Liver (tissue), 9 donors: ENCODE data around the gene SLC25A12. TPM values are rescaled to one million over a fixed set of nuclear protein-coding genes. Genes with fewer than 3 reads are reported as not detected.
"Not testable (repeated sequence)": the region's sequence is repeated elsewhere in the genome, so short reads cannot be mapped to it uniquely, and the experiment has no call there.

ENCODE experiments used
- DNase-seq: peaks from one replicate; pipeline ENCODE4 v3.0.0-alpha.2; 2017; ENCODE audit warnings: low spot score
- H3K27ac ChIP-seq, 2 donors: one replicate each; pipeline ENCODE4 v1.7.0; 2013; ENCODE audit warnings: inconsistent platforms in 2 of 2, low read length in 2 of 2, control low read depth in 1 of 2, low read depth in 1 of 2, mild to moderate bottlenecking in 1 of 2
- H3K27me3 ChIP-seq, 4 donors: one replicate each; pipeline versions ENCODE4 v1.6.1 to v1.7.0; 2013; ENCODE audit warnings: low read length in 3 of 4, inconsistent platforms in 1 of 4, mild to moderate bottlenecking in 1 of 4, moderate library complexity in 1 of 4; ENCODE audit not compliant: control insufficient read depth in 4 of 4, insufficient read depth in 4 of 4
- H3K36me3 ChIP-seq, 4 donors: one replicate each; pipeline versions ENCODE4 v1.6.1 to v1.7.0; 2013; ENCODE audit warnings: low read length in 3 of 4, mild to moderate bottlenecking in 3 of 4, low read depth in 1 of 4, moderate library complexity in 1 of 4; ENCODE audit not compliant: control insufficient read depth in 4 of 4, insufficient read depth in 3 of 4
- H3K4me1 ChIP-seq, 4 donors: one replicate each; pipeline versions ENCODE4 v1.6.1 to v1.7.0; 2013; ENCODE audit warnings: low read length in 3 of 4, mild to moderate bottlenecking in 3 of 4, moderate library complexity in 1 of 4; ENCODE audit not compliant: control insufficient read depth in 4 of 4, insufficient read depth in 4 of 4
- H3K4me3 ChIP-seq, 3 donors: one replicate each; pipeline versions ENCODE4 v1.6.1 to v1.7.0; 2013; ENCODE audit warnings: low read length in 3 of 3, control low read depth in 1 of 3, low read depth in 1 of 3, mild to moderate bottlenecking in 1 of 3
- H3K9ac ChIP-seq, 2 donors: one replicate each; pipeline ENCODE4 v1.7.0; 2013; ENCODE audit warnings: low read length in 2 of 2, mild to moderate bottlenecking in 2 of 2, moderate library complexity in 2 of 2, control low read depth in 1 of 2, low read depth in 1 of 2
- H3K9me3 ChIP-seq, 4 donors: one replicate each; pipeline versions ENCODE4 v1.6.1 to v1.7.0; 2013; ENCODE audit warnings: low read length in 3 of 4; ENCODE audit not compliant: control insufficient read depth in 4 of 4
- ATF3 ChIP-seq: IDR thresholded peaks from 2 replicates; pipeline ENCODE4 v1.6.1; 2016; ENCODE audit warnings: antibody characterized with exemption
- CTCF ChIP-seq: fragments of 150-350 bp; IDR thresholded peaks from 2 replicates; pipeline ENCODE4 v1.5.1; 2017; ENCODE audit warnings: improper control_type of control experiment, low read depth, low read length; ENCODE audit not compliant: missing input control
- EGR1 ChIP-seq, 2 donors: IDR thresholded peaks; 2 replicates each; pipeline ENCODE4 v1.6.1; 2016 to 2018; ENCODE audit warnings: antibody characterized with exemption in 2 of 2, low read depth in 2 of 2
- FOXA1 ChIP-seq: IDR thresholded peaks from 2 replicates; pipeline ENCODE4 v1.6.1; 2016; ENCODE audit warnings: antibody characterized with exemption
- FOXA2 ChIP-seq: IDR thresholded peaks from 2 replicates; pipeline ENCODE4 v1.6.1; 2016; ENCODE audit warnings: antibody characterized with exemption
- GABPA ChIP-seq, 2 donors: IDR thresholded peaks in 1 of 2; conservative IDR thresholded peaks in 1 of 2; 2 replicates each; pipeline ENCODE4 v1.6.1; 2016; ENCODE audit warnings: antibody characterized with exemption in 2 of 2, mild to moderate bottlenecking in 1 of 2, moderate library complexity in 1 of 2
- HNF4A ChIP-seq, 2 donors: conservative IDR thresholded peaks; 2 replicates each; pipeline ENCODE4 v1.6.1; 2016; ENCODE audit warnings: antibody characterized with exemption in 2 of 2, mild to moderate bottlenecking in 2 of 2
- HNF4G ChIP-seq: IDR thresholded peaks from 2 replicates; pipeline ENCODE4 v1.6.1; 2016; ENCODE audit warnings: antibody characterized with exemption
- JUND ChIP-seq, 2 donors: IDR thresholded peaks; 2 replicates each; pipeline ENCODE4 v1.6.1; 2016; ENCODE audit warnings: antibody characterized with exemption in 2 of 2
- NR2F2 ChIP-seq: IDR thresholded peaks from 2 replicates; pipeline ENCODE4 v1.6.1; 2016; ENCODE audit warnings: antibody characterized with exemption
- RAD21 ChIP-seq, 2 donors: IDR thresholded peaks; 2 replicates each; pipeline ENCODE4 v1.6.1; 2016; ENCODE audit warnings: antibody characterized with exemption in 2 of 2, mild to moderate bottlenecking in 2 of 2
- RXRA ChIP-seq, 2 donors: IDR thresholded peaks; 2 replicates each; pipeline ENCODE4 v1.6.1; 2017 to 2018; ENCODE audit warnings: antibody characterized with exemption in 2 of 2, mild to moderate bottlenecking in 1 of 2
- TAF1 ChIP-seq: conservative IDR thresholded peaks from 2 replicates; pipeline ENCODE4 v1.6.1; 2016; ENCODE audit warnings: antibody characterized with exemption, mild to moderate bottlenecking
- YY1 ChIP-seq: IDR thresholded peaks from 2 replicates; pipeline ENCODE4 v1.6.1; 2016; ENCODE audit warnings: antibody characterized with exemption, mild to moderate bottlenecking
- WGBS: extraction: QIAGEN DNeasy Blood & Tissue Kit; methylation state at CpG from one replicate; pipeline ENCODE4 v1.1.7; 2013; 5-methylcytosine and 5-hydroxymethylcytosine counted together
- polyA plus RNA-seq, 2 donors: library from polyadenylated mRNA; stranded (reverse) in 1 of 2; unstranded in 1 of 2; fragments of 200-250 nt in 1 of 2; fragments of >200 nt in 1 of 2; fragmentation: Nextera tagmentation in 1 of 2; extraction: Ambion mirVana in 1 of 2; gene quantifications; one replicate each; pipeline versions ENCODE4 v1.2.1 to v1.2.3, GENCODE V29; 2013 to 2015
- total RNA-seq, 2 donors: library from RNA; depleted of rRNA; stranded (reverse); fragments of >200 nt; gene quantifications; one replicate each; pipeline ENCODE4 v1.2.3, GENCODE V29; 2014
- TF ChIP-seq, protein P1 (sequence below): IDR thresholded peaks from 2 replicates; pipeline ENCODE4 v1.6.1; 2016; ENCODE audit warnings: antibody characterized with exemption
- TF ChIP-seq, protein P2 (sequence below): IDR thresholded peaks from 2 replicates; pipeline ENCODE4 v1.6.1; 2016; ENCODE audit warnings: antibody characterized with exemption, mild to moderate bottlenecking
- donor health status: healthy.
- donor health status: healthy.
- donor health status: healthy.
- donor health status: healthy.
- donor health status: healthy.

The SLC25A12 gene
- total and polyA plus RNA-seq, 4 donors: 0.46 to 4.4 (median 2.1) TPM

GRCh38 chr2:171908235-171908634 lies 14.2 kb upstream of the SLC25A12 start (continued):
- TF ChIP-seq FOXA1 (no peak), JUND (IDR thresholded peaks at IDR 0.05) (no peak), HNF4G (no peak), ATF3 (no peak), RAD21 (IDR thresholded peaks at IDR 0.05) (no peak), TAF1 (no peak), HNF4A (conservative IDR thresholded peaks at IDR 0.05) (no peak)

DNA sequence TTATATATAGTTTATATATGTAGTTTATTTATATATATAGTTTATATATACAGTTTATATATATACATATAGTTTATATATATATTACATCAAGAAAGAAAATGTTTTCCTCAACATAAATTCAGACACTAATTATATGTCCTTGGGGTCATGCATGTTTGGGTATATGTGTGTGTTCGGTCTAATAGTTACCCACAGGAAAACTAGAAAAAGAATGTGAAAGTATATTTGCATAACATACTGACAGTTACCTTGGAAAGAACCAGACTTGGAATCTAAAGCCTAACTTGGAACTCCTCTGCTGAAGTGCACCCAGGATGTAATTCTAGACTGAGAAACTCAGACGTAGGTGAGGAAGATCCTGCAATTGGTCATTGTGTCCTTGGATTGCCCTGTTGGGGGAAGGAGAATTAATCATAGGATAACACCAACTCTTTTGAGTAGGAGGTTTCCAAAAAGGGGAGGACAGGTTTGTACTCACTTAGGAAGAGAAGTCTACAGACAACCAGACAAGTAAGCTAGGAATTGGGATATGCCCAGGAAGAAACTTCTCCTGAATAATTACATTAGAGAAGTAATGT lies 8.9 kb upstream of the SLC25A12 start:
- TF ChIP-seq EGR1 (IDR thresholded peaks at IDR 0.05; ENCODE audit: low read depth in 2 of 2) (no peak), JUND (IDR thresholded peaks at IDR 0.05) (no peak), RXRA (IDR thresholded peaks at IDR 0.05) (no peak), NR2F2 (no peak), TAF1 (no peak), CTCF (no peak), RAD21 (IDR thresholded peaks at IDR 0.05) (no peak), FOXA2 (no peak), HNF4G (no peak), YY1 (no peak), HNF4A (conservative IDR thresholded peaks at IDR 0.05) (no peak), FOXA1 (no peak), GABPA (IDR thresholded peaks at IDR 0.05 in 1 of 2, conservative IDR thresholded peaks at IDR 0.05 in 1 of 2) (no peak), ATF3 (no peak)
- TF ChIP-seq, protein P1, sequence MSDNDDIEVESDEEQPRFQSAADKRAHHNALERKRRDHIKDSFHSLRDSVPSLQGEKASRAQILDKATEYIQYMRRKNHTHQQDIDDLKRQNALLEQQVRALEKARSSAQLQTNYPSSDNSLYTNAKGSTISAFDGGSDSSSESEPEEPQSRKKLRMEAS: no peak
- TF ChIP-seq, protein P2, sequence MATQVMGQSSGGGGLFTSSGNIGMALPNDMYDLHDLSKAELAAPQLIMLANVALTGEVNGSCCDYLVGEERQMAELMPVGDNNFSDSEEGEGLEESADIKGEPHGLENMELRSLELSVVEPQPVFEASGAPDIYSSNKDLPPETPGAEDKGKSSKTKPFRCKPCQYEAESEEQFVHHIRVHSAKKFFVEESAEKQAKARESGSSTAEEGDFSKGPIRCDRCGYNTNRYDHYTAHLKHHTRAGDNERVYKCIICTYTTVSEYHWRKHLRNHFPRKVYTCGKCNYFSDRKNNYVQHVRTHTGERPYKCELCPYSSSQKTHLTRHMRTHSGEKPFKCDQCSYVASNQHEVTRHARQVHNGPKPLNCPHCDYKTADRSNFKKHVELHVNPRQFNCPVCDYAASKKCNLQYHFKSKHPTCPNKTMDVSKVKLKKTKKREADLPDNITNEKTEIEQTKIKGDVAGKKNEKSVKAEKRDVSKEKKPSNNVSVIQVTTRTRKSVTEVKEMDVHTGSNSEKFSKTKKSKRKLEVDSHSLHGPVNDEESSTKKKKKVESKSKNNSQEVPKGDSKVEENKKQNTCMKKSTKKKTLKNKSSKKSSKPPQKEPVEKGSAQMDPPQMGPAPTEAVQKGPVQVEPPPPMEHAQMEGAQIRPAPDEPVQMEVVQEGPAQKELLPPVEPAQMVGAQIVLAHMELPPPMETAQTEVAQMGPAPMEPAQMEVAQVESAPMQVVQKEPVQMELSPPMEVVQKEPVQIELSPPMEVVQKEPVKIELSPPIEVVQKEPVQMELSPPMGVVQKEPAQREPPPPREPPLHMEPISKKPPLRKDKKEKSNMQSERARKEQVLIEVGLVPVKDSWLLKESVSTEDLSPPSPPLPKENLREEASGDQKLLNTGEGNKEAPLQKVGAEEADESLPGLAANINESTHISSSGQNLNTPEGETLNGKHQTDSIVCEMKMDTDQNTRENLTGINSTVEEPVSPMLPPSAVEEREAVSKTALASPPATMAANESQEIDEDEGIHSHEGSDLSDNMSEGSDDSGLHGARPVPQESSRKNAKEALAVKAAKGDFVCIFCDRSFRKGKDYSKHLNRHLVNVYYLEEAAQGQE: no peak
- peaks cover 0 to 7% (median 0%) of the 10 kb centered on the region in 4 donors for H3K9me3 ChIP-seq
- no peak for DNase-seq
- H3K27ac ChIP-seq: no peak overlapping the region
- H3K36me3 ChIP-seq: no peaks in the 10 kb centered on the region
- 62% methylated on average over 2 of the region's 2 CpGs for WGBS
- no peaks in the 10 kb centered on the region for H3K4me1 ChIP-seq
- H3K4me3 ChIP-seq: no peak overlapping the region
- H3K9ac ChIP-seq: no peak overlapping the region
- peaks cover 0 to 8% (median 2%) of the 10 kb centered on the region in 4 donors for H3K27me3 ChIP-seq

DNA sequence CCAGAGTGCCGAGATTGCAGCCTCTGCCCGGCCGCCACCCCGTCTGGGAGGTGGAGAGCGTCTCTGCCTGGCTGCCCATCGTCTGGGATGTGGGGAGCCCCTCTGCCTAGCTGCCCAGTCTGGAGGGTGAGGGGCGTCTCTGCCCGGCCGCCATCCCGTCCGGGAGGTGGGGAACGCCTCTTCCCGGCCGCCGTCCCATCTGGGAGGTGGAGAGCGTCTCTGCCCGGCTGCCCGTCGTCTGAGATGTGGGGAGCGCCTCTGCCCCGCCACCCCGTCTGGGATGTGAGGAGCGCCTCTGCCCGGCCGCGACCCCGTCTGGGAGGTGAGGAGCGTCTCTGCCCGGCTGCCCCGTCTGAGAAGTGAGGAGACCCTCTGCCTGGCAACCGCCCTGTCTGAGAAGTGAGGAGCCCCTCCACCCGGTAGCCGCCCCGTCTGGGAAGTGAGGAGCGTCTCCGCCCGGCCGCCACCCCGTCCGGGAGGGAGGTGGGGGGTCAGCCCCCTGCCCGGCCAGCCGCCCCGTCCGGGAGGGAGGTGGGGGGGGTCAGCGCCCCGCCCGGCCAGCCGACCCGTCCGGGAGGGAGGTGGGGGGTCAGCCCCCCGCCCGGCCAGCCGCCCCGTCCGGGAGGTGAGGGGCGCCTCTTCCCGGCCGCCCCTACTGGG lies 5.7 kb upstream of the SLC25A12 start:
- DNase-seq, H3K27me3 ChIP-seq, H3K4me1 ChIP-seq, H3K9ac ChIP-seq, H3K9me3 ChIP-seq, H3K36me3 ChIP-seq, H3K4me3 ChIP-seq, H3K27ac ChIP-seq: not testable (repeated sequence)
- WGBS: 95% methylated on average over 53 of the region's 58 CpGs
